ENCODE results near the gene NOTCH3.
A peak's percentile ranks its signal among the peaks of the same experiment; 100 is the strongest.

The NOTCH3 gene

DNA sequence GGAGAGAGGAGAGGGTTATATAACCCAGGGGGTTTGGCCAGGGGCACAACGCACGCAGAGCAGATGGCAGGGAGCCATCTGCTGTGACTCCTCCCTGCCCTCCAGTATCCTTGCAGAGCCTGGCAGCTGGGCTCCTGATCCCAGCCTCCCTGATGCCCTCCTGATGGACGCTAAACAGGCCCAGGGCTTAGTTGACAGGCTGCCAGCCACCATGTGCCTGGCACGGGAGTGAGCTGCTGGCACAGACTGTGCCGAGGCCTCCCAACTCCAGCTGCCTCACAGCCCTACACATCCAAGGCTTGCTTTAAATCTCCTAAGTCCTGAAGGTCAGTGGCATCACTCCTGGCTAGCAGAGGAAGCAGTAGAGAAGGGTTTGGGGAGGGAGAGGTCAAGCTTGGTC lies 76.9 kb downstream of the NOTCH3 start:
- H3K27ac ChIP-seq (ENCODE audit: low read depth, low read length): no peak overlapping the region
- no peak overlapping the region for H3K4ac ChIP-seq (ENCODE audit: low read depth, low read length)
- no peaks in the 10 kb centered on the region for H3K4me1 ChIP-seq (ENCODE audit: control insufficient read depth, low read depth, low read length)
- H2BK15ac ChIP-seq (replicated peaks; ENCODE audit: low read depth): no peak overlapping the region
- no peak overlapping the region for H4K8ac ChIP-seq (ENCODE audit: low read depth, low read length)
- H3K18ac ChIP-seq (ENCODE audit: low read length): no peak overlapping the region
- H2AK5ac ChIP-seq (ENCODE audit: low read length): no peak overlapping the region
- H3K4me2 ChIP-seq (ENCODE audit: low read length): peak overlapping the region; percentile 8
- peak overlapping the region; percentile 85 for H3K9ac ChIP-seq (ENCODE audit: low read length)
- H3K4me3 ChIP-seq (ENCODE audit: low read length): no peak overlapping the region
- no peak for DNase-seq
- H3K79me2 ChIP-seq (ENCODE audit: control insufficient read depth, insufficient read depth, low read length): peaks cover 4% of the 10 kb centered on the region
- peaks cover 9% of the 10 kb centered on the region for H3K79me1 ChIP-seq (ENCODE audit: low read length)
- peak overlapping the region; percentile 97 for H3K56ac ChIP-seq (ENCODE audit: low read length)
- no peaks in the 10 kb centered on the region for H3K36me3 ChIP-seq (ENCODE audit: control insufficient read depth, insufficient read depth, low read length)
- no peak overlapping the region for H4K5ac ChIP-seq (ENCODE audit: low read length)
- H2BK5ac ChIP-seq (ENCODE audit: low read length): no peak overlapping the region
- H3K27me3 ChIP-seq (ENCODE audit: insufficient read depth, low read length, poor library complexity): no peaks in the 10 kb centered on the region
- no peak overlapping the region for H2BK120ac ChIP-seq (ENCODE audit: low read depth, low read length)
- H3K23ac ChIP-seq (ENCODE audit: low read length): no peak overlapping the region
- no CpG with 5 or more reads among the region's 5 CpGs for WGBS (ENCODE audit: extremely low coverage, insufficient coverage, low lambda C conversion rate)

DNA sequence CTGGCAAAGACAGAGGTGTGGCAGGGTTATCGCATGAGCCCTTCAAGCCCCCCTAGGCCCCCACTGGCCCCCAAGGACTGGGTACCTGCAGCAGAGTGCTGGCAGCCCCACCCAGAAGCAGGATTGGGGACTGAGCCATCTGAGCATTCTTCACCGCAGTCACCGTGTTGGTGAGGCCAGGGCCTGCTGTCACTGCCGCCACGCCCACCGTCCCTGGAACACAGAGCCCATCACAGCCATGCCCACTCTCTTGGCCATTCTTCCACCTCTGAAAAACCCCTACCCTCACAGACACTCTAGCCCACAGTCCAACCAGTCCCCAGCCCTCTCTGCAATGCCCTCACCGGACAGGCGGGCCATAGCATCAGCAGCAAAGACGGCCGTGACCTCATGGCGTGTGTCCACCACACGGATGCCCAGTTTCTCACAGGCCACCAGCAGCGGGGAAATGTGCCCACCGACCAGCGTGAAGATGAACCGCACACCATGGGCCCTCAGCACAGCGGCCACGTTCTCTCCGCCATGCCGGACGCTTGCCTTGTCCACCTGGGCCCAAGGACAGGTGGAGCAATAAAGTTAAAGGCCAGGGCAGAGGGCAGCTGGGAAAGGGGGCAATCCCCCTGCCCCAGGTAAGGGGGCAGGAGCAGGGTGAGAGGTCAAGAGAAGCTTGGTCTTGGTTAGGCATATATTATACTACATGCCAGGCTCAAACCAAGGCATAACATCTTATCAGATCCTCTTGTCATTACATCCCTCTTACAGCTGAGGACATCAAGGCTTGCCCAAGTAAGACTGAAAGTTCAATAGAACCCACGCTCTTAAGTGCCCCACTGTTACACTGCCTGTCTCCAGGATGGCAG lies 77.5 kb downstream of the NOTCH3 start:
- Histone ChIP-seq H3K36me3 (ENCODE audit: control insufficient read depth, insufficient read depth, low read length) (no peaks in the 10 kb centered on the region), H2BK15ac (replicated peaks; ENCODE audit: low read depth) (no peak overlapping the region), H3K4me3 (ENCODE audit: low read length) (no peak overlapping the region), H3K4me2 (ENCODE audit: low read length) (no peak overlapping the region), H3K9ac (ENCODE audit: low read length) (no peak overlapping the region), H3K4ac (ENCODE audit: low read depth, low read length) (no peak overlapping the region), H4K5ac (ENCODE audit: low read length) (no peak overlapping the region), H2AK5ac (ENCODE audit: low read length) (no peak overlapping the region), H2BK120ac (ENCODE audit: low read depth, low read length) (no peak overlapping the region), H2BK5ac (ENCODE audit: low read length) (no peak overlapping the region), H3K27ac (ENCODE audit: low read depth, low read length) (no peak overlapping the region), H4K8ac (ENCODE audit: low read depth, low read length) (no peak overlapping the region), H3K79me1 (ENCODE audit: low read length) (peaks cover 9% of the 10 kb centered on the region), H3K27me3 (ENCODE audit: insufficient read depth, low read length, poor library complexity) (no peaks in the 10 kb centered on the region), H3K56ac (ENCODE audit: low read length) (peak overlapping the region; percentile 97), H3K79me2 (ENCODE audit: control insufficient read depth, insufficient read depth, low read length) (peaks cover 4% of the 10 kb centered on the region), H3K23ac (ENCODE audit: low read length) (no peak overlapping the region), H3K4me1 (ENCODE audit: control insufficient read depth, low read depth, low read length) (no peaks in the 10 kb centered on the region), H3K18ac (ENCODE audit: low read length) (no peak overlapping the region)
- DNase-seq: no peak
- no CpG with 5 or more reads among the region's 22 CpGs for WGBS (ENCODE audit: extremely low coverage, insufficient coverage, low lambda C conversion rate)

DNA sequence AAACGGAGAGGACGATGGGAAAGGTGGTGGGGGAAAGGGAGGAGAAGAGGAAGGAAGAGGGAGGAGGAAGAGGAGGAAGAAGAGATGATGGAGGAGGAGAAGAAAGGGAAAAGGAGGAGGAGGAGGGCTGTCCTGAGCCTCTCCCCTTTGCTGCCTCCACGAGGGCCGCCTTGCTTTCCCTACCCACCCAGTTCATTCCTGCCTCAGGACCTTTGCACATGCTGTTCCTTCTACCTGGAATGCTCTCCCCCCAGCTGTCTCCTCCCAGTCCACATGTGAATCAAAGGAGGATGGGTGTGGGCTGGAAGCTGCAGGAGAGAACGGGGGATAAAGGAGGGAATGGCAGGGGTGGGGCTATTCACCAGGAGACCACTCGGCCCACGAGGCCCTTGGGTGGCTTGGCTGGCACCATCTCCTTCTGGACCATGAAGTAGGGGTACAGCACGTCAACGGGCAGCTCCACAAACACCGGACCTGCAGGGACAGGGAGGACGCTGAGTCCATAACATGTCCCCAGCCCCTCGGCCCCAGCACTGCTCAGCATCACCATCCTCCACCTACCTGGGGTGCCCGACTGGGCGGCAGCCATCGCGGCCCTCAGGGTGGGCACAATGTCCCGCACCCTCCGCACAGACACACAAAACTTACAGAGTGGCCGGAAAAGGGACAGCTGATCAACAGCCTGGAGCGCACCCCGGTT lies 78.3 kb downstream of the NOTCH3 start:
- Histone ChIP-seq H4K8ac (ENCODE audit: low read depth, low read length) (no peak overlapping the region), H2AK5ac (ENCODE audit: low read length) (no peak overlapping the region), H3K4me1 (ENCODE audit: control insufficient read depth, low read depth, low read length) (no peaks in the 10 kb centered on the region), H2BK120ac (ENCODE audit: low read depth, low read length) (no peak overlapping the region), H3K79me2 (ENCODE audit: control insufficient read depth, insufficient read depth, low read length) (peaks cover 4% of the 10 kb centered on the region), H3K4me3 (ENCODE audit: low read length) (no peak overlapping the region), H4K5ac (ENCODE audit: low read length) (no peak overlapping the region), H3K27ac (ENCODE audit: low read depth, low read length) (no peak overlapping the region), H3K36me3 (ENCODE audit: control insufficient read depth, insufficient read depth, low read length) (peaks cover 3% of the 10 kb centered on the region), H3K56ac (ENCODE audit: low read length) (no peak overlapping the region), H2BK5ac (ENCODE audit: low read length) (no peak overlapping the region), H3K79me1 (ENCODE audit: low read length) (peaks cover 9% of the 10 kb centered on the region), H3K4me2 (ENCODE audit: low read length) (no peak overlapping the region), H3K27me3 (ENCODE audit: insufficient read depth, low read length, poor library complexity) (no peaks in the 10 kb centered on the region), H3K23ac (ENCODE audit: low read length) (no peak overlapping the region), H3K18ac (ENCODE audit: low read length) (no peak overlapping the region), H3K9ac (ENCODE audit: low read length) (no peak overlapping the region), H3K4ac (ENCODE audit: low read depth, low read length) (no peak overlapping the region), H2BK15ac (replicated peaks; ENCODE audit: low read depth) (no peak overlapping the region)
- DNase-seq: no peak
- WGBS (ENCODE audit: extremely low coverage, insufficient coverage, low lambda C conversion rate): 100% methylated on average over 2 of the region's 21 CpGs

DNA sequence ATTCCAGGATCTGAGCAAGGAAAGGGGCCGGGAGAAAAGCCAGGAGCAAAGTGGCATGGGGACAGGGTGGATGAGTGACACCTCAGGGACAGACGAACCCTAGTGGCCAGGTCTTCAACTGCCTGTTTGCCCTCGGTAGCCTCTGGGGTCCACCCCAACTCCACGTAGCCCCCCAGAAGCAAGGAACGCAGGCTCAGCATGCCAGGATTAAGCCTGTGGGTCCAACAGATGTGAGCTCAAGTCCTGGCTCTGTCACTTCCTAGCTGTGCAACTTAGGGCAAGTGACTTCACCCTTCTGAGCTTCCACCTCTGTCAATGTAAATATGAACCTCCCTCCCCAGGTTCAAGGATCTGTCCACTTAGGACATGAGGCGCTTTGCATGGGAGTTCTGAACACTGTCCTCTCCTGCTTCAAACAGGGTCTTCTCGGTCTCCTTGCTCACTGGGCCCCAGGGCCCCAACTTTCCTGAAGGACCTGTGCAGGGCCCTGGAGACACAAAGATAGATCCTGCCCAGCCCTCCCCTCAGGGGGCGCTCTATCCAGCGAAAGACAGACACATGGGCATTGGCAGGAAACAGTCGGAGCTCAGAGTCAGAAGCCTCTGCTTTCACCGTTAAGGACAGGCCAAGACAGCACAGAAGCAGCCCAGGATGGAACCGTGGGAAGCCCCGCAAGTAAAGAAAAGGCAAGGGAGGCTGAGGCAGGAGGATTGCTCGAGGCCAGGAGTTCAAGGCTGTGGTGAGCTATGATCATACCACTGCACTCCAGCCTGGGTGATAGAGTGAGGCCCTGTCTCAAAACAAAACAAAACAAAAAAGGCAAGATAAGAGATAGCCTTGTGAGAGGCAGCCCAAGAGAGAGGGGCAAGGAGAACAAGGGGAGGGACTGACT lies 80.4 kb downstream of the NOTCH3 start:
- peak; percentile 31 for DNase-seq
- Histone ChIP-seq H3K4ac (ENCODE audit: low read depth, low read length) (no peak overlapping the region), H2BK120ac (ENCODE audit: low read depth, low read length) (no peak overlapping the region), H3K27me3 (ENCODE audit: insufficient read depth, low read length, poor library complexity) (no peaks in the 10 kb centered on the region), H4K5ac (ENCODE audit: low read length) (no peak overlapping the region), H4K8ac (ENCODE audit: low read depth, low read length) (no peak overlapping the region), H3K27ac (ENCODE audit: low read depth, low read length) (no peak overlapping the region), H2BK5ac (ENCODE audit: low read length) (no peak overlapping the region), H3K9ac (ENCODE audit: low read length) (no peak overlapping the region), H2AK5ac (ENCODE audit: low read length) (no peak overlapping the region), H3K56ac (ENCODE audit: low read length) (no peak overlapping the region), H3K36me3 (ENCODE audit: control insufficient read depth, insufficient read depth, low read length) (peaks cover 6% of the 10 kb centered on the region), H3K4me1 (ENCODE audit: control insufficient read depth, low read depth, low read length) (no peaks in the 10 kb centered on the region), H2BK15ac (replicated peaks; ENCODE audit: low read depth) (no peak overlapping the region), H3K79me1 (ENCODE audit: low read length) (peaks cover 9% of the 10 kb centered on the region), H3K18ac (ENCODE audit: low read length) (no peak overlapping the region), H3K79me2 (ENCODE audit: control insufficient read depth, insufficient read depth, low read length) (peaks cover 4% of the 10 kb centered on the region), H3K4me3 (ENCODE audit: low read length) (no peak overlapping the region), H3K4me2 (ENCODE audit: low read length) (no peak overlapping the region), H3K23ac (ENCODE audit: low read length) (no peak overlapping the region)
- WGBS (ENCODE audit: extremely low coverage, insufficient coverage, low lambda C conversion rate): no CpG with 5 or more reads among the region's 14 CpGs

GRCh38 chr19:15118789-15119494 lies 81.9 kb downstream of the NOTCH3 start:
- no peak overlapping the region for H3K56ac ChIP-seq (ENCODE audit: low read length)
- no peak overlapping the region for H3K4me2 ChIP-seq (ENCODE audit: low read length)
- DNase-seq: no peak
- H3K4me1 ChIP-seq (ENCODE audit: control insufficient read depth, low read depth, low read length): no peaks in the 10 kb centered on the region
- no peak overlapping the region for H2BK15ac ChIP-seq (replicated peaks; ENCODE audit: low read depth)
- H3K9ac ChIP-seq (ENCODE audit: low read length): no peak overlapping the region
- H3K4me3 ChIP-seq (ENCODE audit: low read length): no peak overlapping the region
- no peak overlapping the region for H3K23ac ChIP-seq (ENCODE audit: low read length)
- peaks cover 2% of the 10 kb centered on the region for H3K79me2 ChIP-seq (ENCODE audit: control insufficient read depth, insufficient read depth, low read length)
- peaks cover 6% of the 10 kb centered on the region for H3K36me3 ChIP-seq (ENCODE audit: control insufficient read depth, insufficient read depth, low read length)
- H2BK120ac ChIP-seq (ENCODE audit: low read depth, low read length): no peak overlapping the region
- no peak overlapping the region for H4K8ac ChIP-seq (ENCODE audit: low read depth, low read length)
- no peak overlapping the region for H3K18ac ChIP-seq (ENCODE audit: low read length)
- H2BK5ac ChIP-seq (ENCODE audit: low read length): no peak overlapping the region
- no peak overlapping the region for H4K5ac ChIP-seq (ENCODE audit: low read length)
- H3K27ac ChIP-seq (ENCODE audit: low read depth, low read length): no peak overlapping the region
- H2AK5ac ChIP-seq (ENCODE audit: low read length): no peak overlapping the region
- H3K4ac ChIP-seq (ENCODE audit: low read depth, low read length): no peak overlapping the region
- H3K27me3 ChIP-seq (ENCODE audit: insufficient read depth, low read length, poor library complexity): no peaks in the 10 kb centered on the region
- WGBS (ENCODE audit: extremely low coverage, insufficient coverage, low lambda C conversion rate): no CpG with 5 or more reads among the region's 20 CpGs
- peaks cover 5% of the 10 kb centered on the region for H3K79me1 ChIP-seq (ENCODE audit: low read length)

All from mesendoderm (in vitro differentiated cells).